Activated CD8-positive, alpha-beta memory T cell treated with anti-CD3 and anti-CD28 coated beads, Interleukin-2, amount 50 U/mL, for 4 hours (primary cell): ENCODE results near the gene MPP4.

Experiments
- DNase-seq: peaks from one replicate; pipeline ENCODE4 v3.0.0-alpha.2; 2020

MPP4 gene, protein sequence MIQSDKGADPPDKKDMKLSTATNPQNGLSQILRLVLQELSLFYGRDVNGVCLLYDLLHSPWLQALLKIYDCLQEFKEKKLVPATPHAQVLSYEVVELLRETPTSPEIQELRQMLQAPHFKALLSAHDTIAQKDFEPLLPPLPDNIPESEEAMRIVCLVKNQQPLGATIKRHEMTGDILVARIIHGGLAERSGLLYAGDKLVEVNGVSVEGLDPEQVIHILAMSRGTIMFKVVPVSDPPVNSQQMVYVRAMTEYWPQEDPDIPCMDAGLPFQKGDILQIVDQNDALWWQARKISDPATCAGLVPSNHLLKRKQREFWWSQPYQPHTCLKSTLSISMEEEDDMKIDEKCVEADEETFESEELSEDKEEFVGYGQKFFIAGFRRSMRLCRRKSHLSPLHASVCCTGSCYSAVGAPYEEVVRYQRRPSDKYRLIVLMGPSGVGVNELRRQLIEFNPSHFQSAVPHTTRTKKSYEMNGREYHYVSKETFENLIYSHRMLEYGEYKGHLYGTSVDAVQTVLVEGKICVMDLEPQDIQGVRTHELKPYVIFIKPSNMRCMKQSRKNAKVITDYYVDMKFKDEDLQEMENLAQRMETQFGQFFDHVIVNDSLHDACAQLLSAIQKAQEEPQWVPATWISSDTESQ

DNA sequence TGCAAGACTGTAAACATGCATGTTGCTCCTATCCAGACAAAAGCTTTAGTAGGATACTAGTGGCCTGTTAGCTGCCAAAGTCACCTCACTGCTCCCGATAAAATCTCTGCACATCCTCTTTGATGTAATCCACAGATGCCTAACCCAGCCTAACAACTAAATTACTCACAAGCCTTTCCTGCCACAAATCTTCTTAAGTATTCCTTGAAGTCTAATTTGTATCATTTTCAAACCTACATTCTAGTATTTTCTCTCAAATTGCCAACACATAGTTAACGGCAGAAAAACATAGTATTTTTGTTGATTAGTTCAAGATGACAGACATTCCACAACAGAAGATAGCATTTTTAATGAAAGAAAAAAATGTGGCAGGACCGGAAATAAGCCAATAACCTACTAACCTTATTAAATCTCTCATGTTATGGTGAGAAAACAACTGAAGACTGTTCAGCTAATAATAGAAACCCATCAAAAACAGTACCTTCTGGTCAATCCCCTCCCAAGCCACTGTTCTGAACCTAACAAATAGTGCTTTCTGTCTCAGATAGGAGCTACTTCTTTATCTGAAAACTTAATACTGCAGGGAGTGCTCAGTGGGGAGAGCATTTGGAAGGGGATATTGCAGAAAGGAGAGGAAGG lies at the start of gene MPP4:
MPP4 (minus strand) TSS at position 57 of the 639 bp plus-strand sequence. CDS start 4,690 bp downstream, outside the sequence.
- no peak for DNase-seq

GRCh38 chr2:201746551-201746950 lies 48.1 kb upstream of the MPP4 start:
- DNase-seq = no peak

DNA sequence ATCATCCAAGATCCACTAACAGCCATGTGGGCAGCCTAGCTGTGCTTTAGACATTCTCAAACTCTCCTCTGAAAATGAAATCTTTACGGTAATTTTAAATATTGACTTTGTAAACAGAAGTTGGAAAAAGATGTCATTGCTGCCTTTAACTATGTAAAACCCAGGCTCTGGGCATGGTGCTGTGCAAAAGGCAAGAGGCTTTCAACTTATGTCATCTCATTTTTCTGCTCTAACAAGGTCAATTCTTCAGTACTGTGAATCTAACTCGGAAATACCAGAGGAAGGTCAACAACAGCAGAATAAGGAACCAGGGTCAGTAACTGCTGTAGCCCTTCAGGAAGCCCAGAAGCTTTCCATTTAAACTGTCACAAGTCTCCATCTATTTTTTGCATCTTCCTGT lies 37.0 kb upstream of the MPP4 start:
- DNase-seq = no peak

- no peak for DNase-seq
These were observed 35.7 kb upstream of the MPP4 start for GRCh38 chr2:201734111-201734510.

DNA sequence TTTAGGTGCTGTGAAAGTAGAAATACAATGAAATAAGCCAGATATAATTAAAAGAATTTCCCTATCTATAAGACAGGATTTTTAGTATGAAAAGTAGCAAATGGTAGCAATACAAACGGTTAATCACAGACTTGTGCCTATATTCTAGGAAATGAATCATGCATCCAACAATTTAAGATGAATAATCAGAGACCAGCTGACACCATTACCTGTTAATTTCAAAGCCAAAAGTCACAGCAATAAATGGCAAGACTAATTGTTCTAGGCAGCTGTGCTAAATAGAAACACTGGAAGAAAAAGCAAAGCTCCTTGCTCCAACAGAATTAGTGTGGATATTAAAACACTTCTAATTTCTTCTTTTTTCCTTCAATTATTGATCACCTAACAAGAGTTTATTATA lies 35.1 kb upstream of the MPP4 start:
- no peak for DNase-seq

- no peak for DNase-seq
These were observed 32.3 kb upstream of the MPP4 start for GRCh38 chr2:201730651-201731285.

DNA sequence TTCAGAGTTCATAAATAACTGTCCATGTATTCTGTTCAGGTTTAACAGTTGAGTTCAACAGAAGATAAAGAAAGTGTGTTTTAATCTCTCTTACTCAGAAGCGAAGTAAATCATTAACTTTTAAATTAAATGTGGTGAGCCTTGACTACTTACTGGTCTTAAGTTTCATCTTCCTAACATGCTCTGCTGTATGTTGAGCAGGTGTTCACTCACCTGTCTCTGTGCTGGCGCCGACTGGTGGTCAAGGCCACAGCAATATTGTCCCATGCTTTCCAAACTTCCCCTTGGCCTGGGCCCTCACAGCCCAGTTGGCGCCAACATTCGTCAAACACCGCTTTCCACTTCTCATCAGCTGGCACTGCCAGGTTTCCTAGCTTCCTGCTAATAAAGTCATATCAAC lies 17.0 kb upstream of the MPP4 start:
- no peak for DNase-seq

DNA sequence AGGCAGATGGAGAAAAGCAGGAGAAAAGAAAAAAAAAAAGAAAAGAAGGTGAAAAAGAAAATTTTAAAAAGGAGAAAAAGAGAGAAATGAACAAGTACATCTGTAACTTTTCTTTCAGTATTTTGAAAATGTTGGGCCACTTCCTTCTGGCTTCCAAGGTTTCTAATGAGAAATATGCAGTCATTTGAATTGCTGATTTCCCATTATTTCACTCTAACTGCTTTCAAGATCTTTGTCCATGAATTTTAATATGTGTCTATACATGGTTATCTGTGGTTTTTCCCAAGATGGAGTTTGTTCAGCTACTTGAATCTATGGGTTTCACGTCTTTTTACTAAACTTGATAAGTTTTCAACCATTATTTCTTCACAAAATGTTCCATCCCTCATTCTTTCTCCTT lies 14.3 kb upstream of the MPP4 start:
- no peak for DNase-seq

DNA sequence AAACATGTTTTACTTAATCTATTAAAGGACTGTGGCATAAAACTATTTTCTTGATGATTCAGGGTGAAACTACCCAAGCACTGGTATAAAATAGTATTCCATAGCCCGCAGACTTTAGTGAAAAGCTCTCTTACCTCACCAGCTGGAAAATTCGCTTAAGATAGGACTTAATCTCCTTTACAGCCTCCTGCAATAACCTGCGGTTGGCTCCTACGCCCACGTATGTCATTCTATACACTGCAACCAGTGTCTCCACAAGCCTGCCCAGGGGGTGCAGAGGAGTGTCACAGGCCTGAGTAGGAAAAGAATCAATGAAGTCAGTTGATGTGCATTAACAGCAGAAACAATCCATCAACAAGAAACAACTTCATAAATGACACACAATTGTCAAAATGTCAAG lies 11.3 kb upstream of the MPP4 start:
- DNase-seq = no peak

DNA sequence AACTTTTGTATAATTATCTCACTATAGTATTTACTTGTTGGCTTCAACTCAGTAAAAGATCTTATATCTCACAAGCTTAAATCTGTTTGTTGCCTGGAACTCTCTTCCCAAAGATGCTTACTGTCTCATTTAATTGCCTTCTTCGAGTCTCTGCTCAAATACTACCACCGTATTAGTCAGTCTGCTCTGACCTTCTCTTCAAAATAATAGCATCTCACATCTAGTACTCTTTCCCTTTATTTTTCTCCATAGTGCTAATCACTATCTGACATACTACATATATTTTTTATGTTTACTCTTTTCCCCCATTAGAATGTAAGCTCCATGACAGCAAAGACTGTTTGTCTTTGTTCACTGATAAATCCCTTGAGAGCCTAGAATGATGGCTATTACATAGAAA lies 10.6 kb upstream of the MPP4 start:
- no peak for DNase-seq

GRCh38 chr2:201707753-201708152 lies 9.3 kb upstream of the MPP4 start:
- DNase-seq = no peak

GRCh38 chr2:201707142-201707541 lies 8.7 kb upstream of the MPP4 start:
- no peak for DNase-seq

GRCh38 chr2:201704536-201704935 lies 6.1 kb upstream of the MPP4 start:
- no peak for DNase-seq

DNA sequence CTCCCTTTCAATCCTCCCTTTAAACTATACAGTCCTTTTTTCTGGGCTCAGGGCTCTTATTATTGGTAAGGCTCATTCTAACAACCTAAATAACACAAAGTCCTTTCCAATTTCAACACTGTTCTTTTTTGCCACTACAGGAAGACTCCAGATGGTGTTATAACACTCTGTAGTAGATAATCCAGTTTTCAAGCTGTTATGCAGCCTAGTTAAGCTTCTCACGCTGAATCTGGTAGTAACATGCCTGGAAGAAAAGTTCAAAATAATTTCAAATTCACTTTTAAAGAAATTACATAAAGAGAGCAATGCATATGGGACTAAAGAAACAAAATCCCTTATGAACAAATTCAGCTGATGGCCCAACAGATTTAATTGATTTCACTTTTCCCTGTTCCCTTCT lies 3.2 kb upstream of the MPP4 start:
- DNase-seq = no peak

DNA sequence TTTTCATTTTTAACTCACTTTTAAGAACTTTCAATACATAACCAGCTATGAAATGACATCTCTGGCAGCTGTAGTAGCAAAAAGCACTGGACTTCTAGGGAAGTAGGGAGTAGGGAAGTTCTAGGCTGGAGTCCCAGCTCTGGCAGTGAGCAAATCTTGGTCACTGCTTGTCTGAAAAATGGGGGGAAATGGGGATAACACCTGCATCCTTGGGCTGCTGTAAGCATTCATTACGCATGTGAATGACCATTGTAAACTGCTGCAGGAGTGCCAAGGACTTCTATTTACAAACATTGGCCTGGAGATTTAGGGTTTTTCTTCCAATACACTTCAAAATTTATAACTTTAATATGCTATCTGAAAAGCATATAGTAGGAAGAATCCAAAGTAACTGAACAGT lies 972 bp upstream of the MPP4 start:
- no peak for DNase-seq

DNA sequence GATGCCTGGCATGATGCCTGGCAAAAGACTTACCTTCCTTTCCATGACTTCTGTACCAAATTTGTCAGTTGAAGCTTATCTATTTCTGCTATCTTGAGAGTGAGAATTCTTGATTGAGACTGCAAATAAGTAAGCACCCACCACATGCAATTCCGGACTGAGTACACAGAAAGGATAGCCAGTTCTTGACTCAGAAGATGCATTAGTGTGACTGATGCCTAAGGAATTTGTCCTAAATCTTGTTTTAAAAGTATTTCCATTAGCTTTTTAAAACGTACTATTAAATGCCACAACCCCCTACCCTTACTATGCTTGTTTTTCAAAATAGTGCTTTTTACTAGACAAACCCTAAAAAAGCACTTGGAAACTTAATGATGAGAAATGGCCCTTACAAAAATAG lies 545 bp downstream of the MPP4 start:
- DNase-seq = no peak

DNA sequence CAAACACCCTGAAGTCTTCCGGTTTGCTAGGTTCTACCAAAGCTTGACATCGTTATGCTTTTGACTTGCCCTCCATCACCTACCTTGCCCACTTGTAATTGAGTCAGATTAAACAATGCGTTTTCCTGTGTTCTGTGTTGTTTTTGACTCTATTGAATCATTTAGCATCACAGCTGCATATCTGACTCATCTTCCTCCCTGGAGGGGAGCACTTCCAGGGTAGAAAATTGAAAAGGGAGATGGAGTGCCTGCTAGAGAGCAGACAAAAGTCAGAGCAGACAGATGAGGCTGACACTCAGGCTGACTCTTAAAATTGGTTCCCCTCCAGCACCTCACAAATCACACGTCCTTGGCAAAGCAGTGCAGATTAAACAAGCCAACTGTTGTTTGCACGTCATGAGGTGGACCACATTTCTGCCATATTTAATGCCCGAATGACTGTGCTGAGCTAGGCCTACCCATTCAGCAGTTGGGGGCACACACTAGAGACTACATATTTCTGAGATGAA lies 2.2 kb downstream of the MPP4 start:
- no peak for DNase-seq

GRCh38 chr2:201685156-201685555 lies 13.3 kb downstream of the MPP4 start:
- DNase-seq = no peak

GRCh38 chr2:201680743-201681142 lies 17.7 kb downstream of the MPP4 start:
- no peak for DNase-seq

DNA sequence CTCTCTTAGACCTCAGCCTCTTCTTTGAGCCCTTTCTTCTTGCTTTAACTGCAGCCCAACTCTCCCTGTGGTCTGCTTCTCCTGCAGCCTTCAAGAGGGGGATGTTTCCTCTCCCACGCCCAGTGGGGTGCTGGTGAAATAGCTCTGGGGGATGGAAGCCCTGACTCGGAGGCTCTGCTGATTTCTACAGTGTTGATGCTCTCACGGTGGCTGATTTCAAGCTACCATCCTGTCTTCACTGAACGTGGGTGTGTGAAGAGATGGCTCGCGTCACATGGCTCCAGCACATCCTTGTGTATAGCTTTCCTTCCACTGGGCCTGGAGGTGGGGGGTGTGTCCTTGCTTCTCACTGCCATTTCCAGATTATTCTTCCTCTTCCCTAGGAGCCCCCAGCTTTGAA lies 20.0 kb downstream of the MPP4 start:
- no peak for DNase-seq

DNA sequence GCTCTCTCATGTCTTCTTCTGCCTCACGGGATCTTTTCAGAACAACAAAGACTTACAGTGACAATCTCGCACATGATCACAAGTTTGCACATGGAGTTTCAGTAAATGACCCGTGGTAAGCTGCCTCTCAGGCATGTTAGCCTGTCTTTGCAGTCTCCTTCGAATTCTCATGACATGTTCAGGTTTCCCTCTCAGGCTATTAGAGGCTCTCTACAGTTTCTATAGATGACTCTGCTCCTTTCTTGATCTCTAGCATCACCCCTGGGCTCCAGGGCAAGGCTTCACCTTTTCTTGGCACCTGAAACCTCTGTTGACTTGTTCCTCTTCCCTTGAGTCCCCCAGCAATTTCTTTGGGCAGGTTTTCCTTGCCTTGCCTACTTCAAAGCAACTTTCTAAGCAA lies 23.0 kb downstream of the MPP4 start:
- DNase-seq = no peak

GRCh38 chr2:201674794-201675193 lies 23.6 kb downstream of the MPP4 start:
- DNase-seq = no peak

- no peak for DNase-seq
These were observed 24.1 kb downstream of the MPP4 start for GRCh38 chr2:201674298-201674697.

- DNase-seq = no peak
These were observed 24.9 kb downstream of the MPP4 start for GRCh38 chr2:201673546-201673945.
